HG03135 (cell line): ENCODE results near the gene CCNJL.
"Not testable (repeated sequence)": the region's sequence is repeated elsewhere in the genome, so short reads cannot be mapped to it uniquely, and the experiment has no call there.

ENCODE experiments used
- ATAC-seq: cut with Tn5 transposase; IDR thresholded peaks from one replicate; pipeline ENCODE4 v1.9.1; 2021; ENCODE audit warnings: mild to moderate bottlenecking, moderate library complexity; ENCODE audit not compliant: unreplicated experiment

CCNJL gene

GRCh38 chr5:160266044-160266443 lies 46.3 kb downstream of the CCNJL start:
- ATAC-seq, result no peak

GRCh38 chr5:160263326-160263855 lies 49.0 kb downstream of the CCNJL start:
- no peak for ATAC-seq

GRCh38 chr5:160262151-160263074 lies 50.0 kb downstream of the CCNJL start:
- no peak for ATAC-seq

GRCh38 chr5:160260881-160261815 lies 51.2 kb downstream of the CCNJL start:
- no peak for ATAC-seq

- no peak for ATAC-seq
Observed at GRCh38 chr5:160260006-160260775, 52.2 kb downstream of the CCNJL start.

GRCh38 chr5:160259341-160259740 lies 53.0 kb downstream of the CCNJL start:
- ATAC-seq, result no peak

GRCh38 chr5:160254706-160255105 lies 57.7 kb downstream of the CCNJL start:
- no peak for ATAC-seq

- ATAC-seq, result no peak
Observed at GRCh38 chr5:160253441-160253840, 58.9 kb downstream of the CCNJL start.

- no peak for ATAC-seq
Observed at GRCh38 chr5:160252916-160253315, 59.4 kb downstream of the CCNJL start.

- no peak for ATAC-seq
Observed at GRCh38 chr5:160251406-160252155, 60.8 kb downstream of the CCNJL start.

GRCh38 chr5:160250826-160251225 lies 61.5 kb downstream of the CCNJL start:
- no peak for ATAC-seq

GRCh38 chr5:160250226-160250625 lies 62.1 kb downstream of the CCNJL start:
- ATAC-seq, result no peak

- not testable (repeated sequence) for ATAC-seq
Observed at GRCh38 chr5:160249570-160249969, 62.8 kb downstream of the CCNJL start.

- ATAC-seq, result no peak
Observed at GRCh38 chr5:160245506-160246086, 66.8 kb downstream of the CCNJL start.

GRCh38 chr5:160242145-160242544 lies 70.2 kb downstream of the CCNJL start:
- no peak for ATAC-seq

GRCh38 chr5:160240350-160240749 lies 72.0 kb downstream of the CCNJL start:
- no peak for ATAC-seq

- ATAC-seq, result no peak
Observed at GRCh38 chr5:160237571-160238093, 74.7 kb downstream of the CCNJL start.

- no peak for ATAC-seq
Observed at GRCh38 chr5:160235731-160236130, 76.6 kb downstream of the CCNJL start.

- ATAC-seq, result no peak
Observed at GRCh38 chr5:160233215-160233614, 79.1 kb downstream of the CCNJL start.
